Subcutaneous adipose tissue (tissue), 4 donors: ENCODE results near the gene RECQL5. TPM values are rescaled to one million over a fixed set of nuclear protein-coding genes. Genes with fewer than 3 reads are reported as not detected.

ENCODE experiments used
- total RNA-seq, 4 donors: library from RNA; depleted of rRNA; stranded (reverse); fragments of >200 nt; gene quantifications; one replicate each; pipeline ENCODE4 v1.1.0, GENCODE V29; 2016
- TF ChIP-seq, protein P1 (sequence below): fragments of 450-650 bp; IDR thresholded peaks from one replicate; pipeline ENCODE4 v1.5.1; 2016; ENCODE audit warnings: low read depth, mild to moderate bottlenecking, control low read depth, antibody characterized with exemption, moderate library complexity

RECQL5 gene
- total RNA-seq, 4 donors from 2014 or later = 7.7 to 23.4 (median 15.5) TPM

DNA sequence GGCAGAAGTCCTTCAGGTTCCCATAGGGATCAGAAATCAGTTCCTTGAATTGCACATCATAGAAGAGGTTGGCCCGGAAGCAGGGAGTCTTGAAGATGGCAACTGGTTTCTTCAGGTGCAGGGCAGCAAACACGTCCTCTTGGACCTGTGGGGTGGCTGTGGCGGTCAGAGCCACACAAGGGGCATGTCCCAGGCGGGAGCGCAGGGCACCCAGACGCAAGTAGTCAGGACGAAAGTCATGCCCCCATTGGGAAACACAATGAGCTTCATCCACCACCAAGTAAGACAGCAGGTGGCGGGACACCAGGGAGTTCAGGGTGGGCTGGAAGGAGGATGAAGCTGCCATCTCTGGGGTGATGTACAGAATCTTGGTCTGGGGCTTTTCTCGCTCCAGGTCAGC is 4.4 kb downstream of the RECQL5 start:
- TF ChIP-seq, protein P1, sequence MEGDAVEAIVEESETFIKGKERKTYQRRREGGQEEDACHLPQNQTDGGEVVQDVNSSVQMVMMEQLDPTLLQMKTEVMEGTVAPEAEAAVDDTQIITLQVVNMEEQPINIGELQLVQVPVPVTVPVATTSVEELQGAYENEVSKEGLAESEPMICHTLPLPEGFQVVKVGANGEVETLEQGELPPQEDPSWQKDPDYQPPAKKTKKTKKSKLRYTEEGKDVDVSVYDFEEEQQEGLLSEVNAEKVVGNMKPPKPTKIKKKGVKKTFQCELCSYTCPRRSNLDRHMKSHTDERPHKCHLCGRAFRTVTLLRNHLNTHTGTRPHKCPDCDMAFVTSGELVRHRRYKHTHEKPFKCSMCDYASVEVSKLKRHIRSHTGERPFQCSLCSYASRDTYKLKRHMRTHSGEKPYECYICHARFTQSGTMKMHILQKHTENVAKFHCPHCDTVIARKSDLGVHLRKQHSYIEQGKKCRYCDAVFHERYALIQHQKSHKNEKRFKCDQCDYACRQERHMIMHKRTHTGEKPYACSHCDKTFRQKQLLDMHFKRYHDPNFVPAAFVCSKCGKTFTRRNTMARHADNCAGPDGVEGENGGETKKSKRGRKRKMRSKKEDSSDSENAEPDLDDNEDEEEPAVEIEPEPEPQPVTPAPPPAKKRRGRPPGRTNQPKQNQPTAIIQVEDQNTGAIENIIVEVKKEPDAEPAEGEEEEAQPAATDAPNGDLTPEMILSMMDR = no peak

GRCh38 chr17:75661531-75661930 is 5.4 kb downstream of the RECQL5 start:
- TF ChIP-seq, protein P1 = no peak

DNA sequence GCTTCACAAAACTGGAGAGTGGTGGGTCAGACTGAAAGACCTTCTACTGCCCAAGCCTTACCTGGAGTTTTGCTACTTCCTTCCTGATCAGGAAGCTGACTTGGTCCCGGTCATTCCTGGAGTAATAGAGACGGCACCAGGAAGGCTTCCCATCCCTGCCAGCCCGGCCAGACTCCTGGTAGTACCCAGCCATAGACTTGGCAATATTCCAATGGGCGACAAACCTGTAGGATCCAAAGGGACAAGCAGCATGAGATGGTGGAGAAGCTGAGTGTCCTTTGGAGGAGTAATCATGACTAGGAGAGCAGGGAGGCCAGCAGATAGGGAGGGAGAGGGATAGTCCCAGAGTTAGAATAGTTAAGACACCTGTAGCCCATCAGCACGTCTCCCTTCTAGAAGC is 8.7 kb downstream of the RECQL5 start:
- TF ChIP-seq, protein P1 = no peak

DNA sequence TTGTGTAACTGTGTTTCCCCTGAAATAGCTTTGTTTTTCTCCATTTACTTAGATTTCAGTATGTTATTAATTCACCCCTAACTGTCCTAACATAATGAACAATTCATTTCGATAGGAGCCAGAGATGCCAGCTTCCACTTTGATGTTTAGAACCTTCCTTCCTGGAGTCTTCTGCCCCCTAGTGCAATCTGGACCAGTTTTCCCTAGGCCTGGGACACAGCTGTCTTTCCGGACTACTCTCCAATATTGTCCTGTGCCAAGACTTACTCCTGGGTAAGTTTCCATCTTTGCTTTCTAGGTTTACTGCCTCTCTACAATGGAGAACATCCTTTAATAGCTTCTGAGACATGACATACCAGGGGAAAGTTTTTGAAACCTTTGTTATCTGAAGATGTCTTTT is 12.8 kb downstream of the RECQL5 start:
- TF ChIP-seq, protein P1 = no peak

GRCh38 chr17:75652934-75653549 is 13.9 kb downstream of the RECQL5 start:
- TF ChIP-seq, protein P1 = no peak

DNA sequence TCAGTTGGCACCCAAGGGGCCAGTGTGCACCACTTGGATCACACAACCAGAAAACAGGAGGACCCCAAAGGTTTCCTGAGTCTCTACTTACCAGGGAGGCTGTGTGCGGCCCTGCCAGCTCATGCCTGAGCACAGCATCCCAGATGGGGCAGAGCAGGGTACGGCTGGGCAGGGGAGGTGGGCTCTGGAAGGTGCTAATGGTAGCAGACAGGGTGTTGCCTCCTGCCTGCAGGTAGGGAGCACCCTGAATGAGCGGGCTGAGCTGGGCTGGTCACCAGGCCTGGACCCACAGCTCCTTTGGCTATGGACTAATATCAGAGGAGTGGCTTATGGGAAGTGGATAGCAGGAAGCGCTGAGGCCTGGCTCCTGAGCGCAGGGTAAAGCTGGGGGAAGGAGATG is 14.6 kb downstream of the RECQL5 start:
- TF ChIP-seq, protein P1 = no peak

DNA sequence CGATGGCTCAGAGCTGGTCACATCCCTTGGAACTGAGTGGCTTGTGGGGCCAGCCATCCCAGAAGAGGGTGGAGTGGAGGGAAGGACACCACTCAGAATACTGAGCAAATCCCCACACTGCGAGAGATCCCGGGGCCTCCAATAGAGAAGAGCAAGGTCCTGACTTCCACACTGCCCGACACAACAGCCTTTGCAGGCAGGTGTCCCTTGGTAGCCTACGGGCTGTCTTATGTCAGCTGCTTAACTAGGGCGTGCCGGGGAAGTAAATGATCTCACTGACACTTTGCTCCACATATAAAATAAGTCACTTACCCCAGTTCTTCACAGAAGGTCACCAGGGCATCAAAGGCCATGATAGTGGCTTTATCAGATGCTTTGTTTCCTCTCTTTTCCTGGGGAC is 16.1 kb downstream of the RECQL5 start:
- TF ChIP-seq, protein P1 = no peak
